PFSK-1 (cell line): ENCODE results near the gene IGFBP2.

Experiments
- REST ChIP-seq, 2 experiments: IDR thresholded peaks; 2 replicates each; pipeline versions ENCODE4 v1.6.1 to v1.8.0; 2011 to 2012; ENCODE audit warnings: low read depth in 2 of 2, low read length in 2 of 2, control low read depth in 1 of 2, inconsistent platforms in 1 of 2, mild to moderate bottlenecking in 1 of 2, moderate library complexity in 1 of 2; ENCODE audit not compliant: insufficient read depth in 1 of 2
- TAF1 ChIP-seq: IDR thresholded peaks from 2 replicates; pipeline ENCODE4 v1.6.1; 2012; ENCODE audit warnings: low read length, control low read depth, borderline replicate concordance; ENCODE audit not compliant: insufficient read depth

DNA sequence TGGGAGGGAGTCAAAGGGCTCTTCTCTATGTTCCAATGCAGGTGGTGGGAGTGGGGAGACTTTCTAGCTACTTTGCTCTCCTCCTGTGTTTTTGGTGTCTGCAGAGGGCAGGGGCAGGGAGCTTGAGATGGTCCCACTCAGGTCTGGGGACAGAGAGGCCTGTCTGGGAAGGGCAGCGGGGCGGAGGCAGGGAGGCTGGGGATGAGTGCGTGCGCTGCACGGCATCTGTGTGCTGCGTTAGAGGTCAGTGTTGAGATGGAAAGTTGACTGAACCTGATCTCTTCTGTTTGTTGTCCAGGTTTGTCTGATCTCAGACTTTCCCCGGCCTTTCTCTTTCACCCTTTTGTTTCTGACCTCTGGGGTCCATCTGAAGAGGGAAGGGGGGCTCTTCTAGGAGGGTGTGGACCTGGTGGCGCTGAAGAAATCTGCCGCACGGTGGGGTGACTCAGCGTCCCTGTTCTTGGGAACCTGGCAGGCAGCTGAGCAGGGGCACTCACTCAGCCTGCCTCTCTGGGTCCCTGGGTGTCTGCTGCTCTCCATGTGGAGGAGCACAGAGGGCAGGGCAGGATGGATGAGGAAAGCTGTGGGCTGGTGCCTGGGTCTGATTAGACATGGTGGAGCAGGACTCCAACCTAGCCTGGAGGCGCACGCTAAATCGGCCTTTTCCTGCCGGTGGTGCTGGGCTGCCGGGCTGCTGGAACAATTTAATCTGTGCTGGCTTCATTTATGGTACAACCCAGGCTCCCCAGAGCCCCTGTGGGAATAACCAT is 24.1 kb downstream of the IGFBP2 start:
- no peak for TF ChIP-seq TAF1
- no peak for TF ChIP-seq REST (IDR thresholded peaks at IDR 0.05; ENCODE audit: insufficient read depth in 1 of 2, low read depth in 2 of 2, low read length in 2 of 2)
